HG03039 (cell line): ENCODE measurements around the gene ZNF598.
"Not testable (repeated sequence)": the region's sequence is repeated elsewhere in the genome, so short reads cannot be mapped to it uniquely, and the experiment has no call there.

ENCODE experiments used
- ATAC-seq: cut with Tn5 transposase; IDR thresholded peaks from one replicate; pipeline ENCODE4 v1.9.1; 2021; ENCODE audit warnings: mild to moderate bottlenecking, moderate library complexity; ENCODE audit not compliant: unreplicated experiment

Gene ZNF598

DNA sequence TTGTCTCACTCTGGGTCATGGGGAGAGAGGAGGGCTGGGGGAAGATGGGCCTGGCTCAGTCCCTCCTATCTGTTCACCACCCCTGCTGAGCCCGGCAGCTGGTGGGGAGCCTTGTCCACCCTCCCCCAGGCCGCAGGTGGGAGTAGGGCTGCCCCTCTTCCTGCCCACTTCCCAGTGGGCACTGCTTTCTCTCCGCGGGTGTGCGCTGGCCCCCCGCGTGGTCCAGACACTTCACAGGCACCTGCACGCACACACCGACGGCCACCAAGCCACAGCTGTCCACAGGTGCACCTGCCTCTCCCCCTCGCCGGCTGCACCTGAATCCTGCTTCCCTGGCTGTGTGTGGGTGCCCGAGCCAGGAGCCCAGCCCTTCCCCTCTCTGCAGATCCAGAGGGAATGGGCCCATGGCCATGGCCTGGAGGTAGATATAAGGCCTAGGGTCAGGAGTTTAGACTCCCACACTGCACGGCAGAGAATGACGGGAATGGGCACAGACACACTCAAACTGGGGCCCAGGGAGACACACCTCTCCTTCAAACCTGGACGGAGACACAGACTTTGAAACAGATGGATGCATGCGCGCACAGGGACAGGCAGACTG lies 19.1 kb upstream of the ZNF598 start:
- no peak for ATAC-seq

DNA sequence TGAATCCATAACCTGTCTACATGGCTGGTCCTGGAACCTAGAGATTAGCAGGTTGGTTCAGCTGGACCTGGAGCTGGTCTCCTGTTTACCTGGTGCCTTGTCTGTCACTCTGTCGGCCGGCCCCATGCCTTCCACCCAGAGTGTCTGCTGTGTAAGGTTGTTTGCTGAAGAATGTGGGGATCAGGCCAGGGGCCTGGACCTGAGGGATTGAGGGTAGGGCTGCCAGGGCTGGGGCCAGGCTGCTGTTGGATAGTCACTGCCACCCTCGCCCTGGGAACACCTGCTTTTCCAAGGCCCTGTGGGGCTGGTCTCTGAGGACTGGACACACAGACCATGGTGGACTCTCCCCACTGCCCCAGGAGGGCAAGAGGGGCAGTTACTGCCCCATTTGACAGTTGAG lies 18.5 kb upstream of the ZNF598 start:
- no peak for ATAC-seq

DNA sequence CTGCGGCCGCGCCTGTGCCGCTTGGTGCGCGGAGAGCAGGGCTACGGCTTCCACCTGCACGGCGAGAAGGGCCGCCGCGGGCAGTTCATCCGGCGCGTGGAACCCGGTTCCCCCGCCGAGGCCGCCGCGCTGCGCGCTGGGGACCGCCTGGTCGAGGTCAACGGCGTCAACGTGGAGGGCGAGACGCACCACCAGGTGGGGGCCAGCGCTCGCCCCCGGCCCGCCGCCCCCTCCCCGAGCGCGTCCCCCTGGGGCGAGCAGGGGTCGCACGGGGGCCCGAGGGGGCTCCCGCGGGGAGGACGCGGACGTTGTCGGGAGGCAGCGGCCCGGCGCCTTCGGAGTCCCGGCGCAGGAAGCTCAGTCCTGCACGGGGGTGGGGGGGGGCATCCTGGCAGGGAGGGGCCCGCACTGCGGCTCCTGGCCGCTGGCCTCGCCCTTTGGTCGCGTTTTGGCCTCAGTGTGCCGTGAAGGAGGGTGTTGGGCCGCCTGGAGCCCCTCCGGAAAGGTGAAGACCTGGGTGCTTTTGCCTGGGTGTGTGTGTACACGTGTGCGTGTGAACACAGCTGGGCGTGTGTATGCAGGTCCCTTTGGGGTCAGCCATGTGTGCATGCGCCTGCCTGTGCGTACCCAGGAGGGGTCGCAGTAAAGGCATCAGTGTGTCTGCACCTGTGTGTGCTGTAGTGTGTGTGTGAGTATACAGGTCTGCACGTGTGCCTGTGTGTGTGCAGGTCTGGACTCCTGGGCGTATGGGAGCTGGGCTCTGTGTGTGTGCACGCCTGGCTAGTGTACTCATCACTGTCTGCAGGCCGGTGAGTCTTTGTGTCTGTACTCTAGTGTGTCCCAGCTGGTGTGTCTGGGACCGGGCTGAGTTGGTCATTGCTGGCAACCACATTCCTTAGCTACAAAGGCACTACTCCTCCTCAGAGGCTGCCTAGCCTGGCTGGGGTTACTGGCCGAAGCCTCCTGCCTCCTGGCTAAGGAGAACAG lies 17.7 kb upstream of the ZNF598 start:
- ATAC-seq: no peak

DNA sequence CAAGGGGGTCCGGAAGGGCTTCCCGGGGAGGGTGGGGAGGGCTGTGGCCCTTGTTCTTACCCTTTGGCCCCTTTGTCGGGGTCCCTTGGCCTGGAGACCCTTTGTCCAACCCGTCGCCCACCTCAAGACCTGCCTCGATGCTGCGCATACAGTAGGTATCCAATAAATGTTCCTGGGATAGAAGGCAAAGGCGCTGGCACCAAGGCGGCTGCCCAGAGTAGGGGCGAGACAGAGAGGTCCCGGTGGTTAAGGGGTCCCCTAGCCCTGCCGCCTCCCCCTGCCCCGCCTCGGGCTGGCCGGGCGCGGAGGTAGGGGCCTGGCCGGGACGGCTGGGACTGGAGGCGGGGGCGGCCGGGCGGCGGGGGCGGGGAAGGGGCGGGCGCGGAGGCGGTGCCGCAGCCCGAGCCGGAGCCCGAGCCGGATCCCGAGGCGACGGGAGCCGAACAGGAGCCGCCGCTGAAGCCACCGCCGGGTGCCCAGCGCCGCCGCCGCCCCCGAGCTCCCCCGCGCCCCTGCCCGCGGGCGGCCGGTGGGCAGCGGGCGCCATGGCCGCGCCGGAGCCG lies 16.9 kb upstream of the ZNF598 start, which contains the start of gene NHERF2:
Gene NHERF2 (plus strand): TSS at position 442 of the 563 bp plus-strand sequence. CDS start 104 bp downstream, at position 546.
- ATAC-seq: no peak

DNA sequence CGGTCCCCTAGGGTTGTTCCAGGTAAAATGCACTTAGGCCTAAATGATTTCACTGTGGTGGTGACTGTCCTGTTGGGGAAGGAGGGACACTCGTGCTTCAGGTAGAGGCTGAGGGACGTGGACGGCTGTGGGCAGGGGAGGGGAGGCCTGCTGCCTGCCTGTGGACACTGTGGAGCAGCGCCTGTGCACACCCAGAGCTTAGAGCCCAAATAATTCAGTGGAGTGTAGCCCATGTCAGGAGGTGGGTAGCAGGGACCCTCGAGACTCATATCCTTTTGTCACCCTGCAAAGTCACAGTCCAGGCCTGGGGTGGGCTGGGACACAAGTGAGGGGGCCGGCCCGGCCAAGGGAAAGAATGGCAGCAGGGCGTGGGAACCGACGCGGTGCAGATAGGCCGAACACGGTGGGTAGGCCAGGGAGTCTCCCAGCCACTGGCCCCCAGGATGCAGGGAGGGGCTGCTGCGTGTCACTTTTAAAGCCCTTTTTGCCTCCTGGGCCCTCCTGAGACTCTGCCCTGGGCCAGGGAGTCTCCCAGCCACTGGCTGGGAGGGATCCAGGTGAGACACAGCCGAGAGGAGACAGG lies 16.3 kb upstream of the ZNF598 start:
- no peak for ATAC-seq

DNA sequence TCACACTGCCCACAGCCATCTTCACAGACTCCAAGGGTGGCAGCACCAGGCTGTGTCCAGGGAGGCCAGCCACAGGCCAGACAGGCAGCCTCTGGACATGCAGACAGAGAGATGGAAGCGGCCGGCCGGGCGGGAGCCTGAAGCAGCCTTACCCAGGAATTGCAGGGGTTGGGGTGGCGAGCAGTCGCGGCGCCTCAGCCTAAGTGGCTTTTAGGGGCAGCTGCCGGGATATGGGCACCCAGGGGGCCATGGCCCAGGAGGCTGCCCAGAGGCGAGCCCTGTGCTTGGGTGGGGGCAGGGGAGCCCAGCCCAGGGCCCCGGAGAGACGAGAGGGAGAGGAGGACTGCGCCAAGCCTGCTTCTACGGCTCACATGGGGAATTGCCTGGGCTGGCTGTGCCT lies 15.6 kb upstream of the ZNF598 start:
- no peak for ATAC-seq

DNA sequence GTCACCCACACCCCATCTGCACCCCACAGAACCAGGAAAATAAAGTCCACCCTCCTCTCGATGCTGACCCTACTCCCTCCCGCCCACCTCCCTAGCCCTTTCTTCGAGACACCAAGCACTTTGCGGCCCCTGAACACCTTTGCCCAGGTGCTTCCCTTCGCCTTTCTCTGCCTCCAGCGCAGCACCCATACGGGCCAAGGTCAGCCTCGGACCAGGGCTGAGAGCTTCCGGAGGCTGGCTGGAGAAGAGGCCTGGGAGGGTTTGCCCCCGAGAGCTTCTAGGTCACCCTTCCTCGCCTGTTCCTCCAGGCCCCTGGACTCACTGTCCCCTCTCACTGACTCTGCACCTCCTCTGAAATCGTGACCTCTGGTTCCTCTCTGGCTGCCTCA lies 14.4 kb upstream of the ZNF598 start:
- no peak for ATAC-seq

DNA sequence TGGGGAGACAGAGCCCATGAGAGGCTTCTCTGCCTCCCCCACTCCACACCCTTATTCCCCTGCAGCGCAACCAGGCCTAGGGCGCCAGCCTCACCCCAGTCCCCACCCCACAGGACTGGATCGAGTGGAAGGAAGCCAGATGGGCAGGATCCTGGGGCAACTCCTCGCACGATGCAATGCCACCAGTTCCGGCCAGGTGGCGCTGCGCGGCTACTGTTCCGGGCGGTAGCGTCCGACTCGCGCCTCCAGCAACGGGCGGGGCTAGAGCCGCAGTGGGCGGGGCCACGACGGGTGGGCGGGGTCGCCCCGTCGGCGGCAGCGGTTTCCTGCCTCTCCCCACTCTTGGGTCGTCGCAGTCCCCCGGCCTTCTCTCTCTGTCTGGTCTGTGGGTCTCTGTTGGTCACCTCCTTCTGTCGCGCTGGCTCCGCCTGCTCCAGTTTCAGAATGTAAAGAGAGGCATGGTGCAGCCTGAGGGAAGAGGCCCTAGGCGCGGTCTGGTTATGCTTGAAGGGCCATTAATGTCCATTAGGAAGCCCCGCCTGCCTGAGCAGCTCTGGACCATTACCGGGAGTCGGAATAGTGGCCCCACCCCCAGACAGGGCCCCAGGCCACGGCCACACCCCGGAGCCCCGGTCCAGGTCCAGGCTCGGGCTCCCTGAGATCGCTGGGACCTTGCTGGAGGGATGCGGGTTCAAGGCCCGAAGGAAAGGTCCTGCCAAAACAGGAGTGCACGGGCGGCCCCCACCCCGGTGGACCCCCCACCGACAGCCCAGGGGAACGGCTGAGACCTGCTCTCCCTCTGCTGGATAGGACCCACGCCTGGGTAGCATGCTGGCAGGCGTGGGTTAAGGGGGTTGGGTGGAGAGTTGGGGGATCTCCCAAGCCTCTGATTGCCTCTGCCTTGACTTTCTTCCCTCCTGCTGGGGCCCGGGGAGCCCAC lies 13.7 kb upstream of the ZNF598 start:
- ATAC-seq: peak; percentile 62

DNA sequence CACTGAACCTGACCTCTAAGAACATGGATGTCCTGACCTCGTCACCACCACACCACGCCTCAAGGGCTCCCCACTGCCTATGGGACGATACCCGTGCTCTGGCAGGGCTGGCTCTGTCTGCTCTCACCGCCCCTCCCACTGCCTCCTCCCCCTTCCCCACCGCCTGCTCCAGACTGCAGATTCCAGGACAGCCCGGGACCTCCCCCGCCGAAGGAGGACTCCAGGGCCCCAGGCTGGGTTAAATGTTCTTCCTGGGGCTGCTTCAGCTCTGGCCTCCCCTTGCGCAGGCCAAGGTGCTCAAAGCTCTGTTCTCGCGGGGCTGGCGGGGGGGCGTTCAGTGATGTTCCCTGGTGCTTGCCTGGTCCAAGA lies 13.1 kb upstream of the ZNF598 start:
- ATAC-seq: no peak

DNA sequence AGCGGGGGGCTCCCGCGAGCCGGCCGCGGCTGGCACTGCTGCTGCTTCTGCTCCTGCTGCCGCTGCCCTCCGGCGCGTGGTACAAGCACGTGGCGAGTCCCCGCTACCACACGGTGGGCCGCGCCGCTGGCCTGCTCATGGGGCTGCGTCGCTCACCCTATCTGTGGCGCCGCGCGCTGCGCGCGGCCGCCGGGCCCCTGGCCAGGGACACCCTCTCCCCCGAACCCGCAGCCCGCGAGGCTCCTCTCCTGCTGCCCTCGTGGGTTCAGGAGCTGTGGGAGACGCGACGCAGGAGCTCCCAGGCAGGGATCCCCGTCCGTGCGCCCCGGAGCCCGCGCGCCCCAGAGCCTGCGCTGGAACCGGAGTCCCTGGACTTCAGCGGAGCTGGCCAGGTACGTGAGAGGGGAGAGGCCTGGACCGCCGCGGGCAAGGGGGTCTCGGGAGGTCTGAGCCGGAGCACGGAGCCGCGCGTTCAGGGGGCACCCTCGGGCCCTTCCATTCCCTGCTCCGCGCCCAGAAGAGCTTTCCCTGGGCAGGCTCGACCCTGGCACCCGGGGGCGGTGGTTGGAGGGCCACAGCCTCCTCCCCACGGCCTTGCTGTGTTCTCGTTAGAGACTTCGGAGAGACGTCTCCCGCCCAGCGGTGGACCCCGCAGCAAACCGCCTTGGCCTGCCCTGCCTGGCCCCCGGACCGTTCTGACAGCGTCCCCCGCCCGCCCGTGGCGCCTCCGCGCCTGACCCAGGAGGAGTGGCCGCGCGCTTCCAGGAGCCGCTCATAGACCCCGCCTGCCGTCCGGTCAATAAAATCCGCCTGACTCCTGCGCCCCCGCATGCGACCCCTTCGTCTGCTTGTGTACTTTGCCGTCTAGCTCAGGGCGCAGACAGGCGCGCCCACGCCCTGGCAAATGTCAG lies 10.6 kb upstream of the ZNF598 start:
- ATAC-seq: no peak

DNA sequence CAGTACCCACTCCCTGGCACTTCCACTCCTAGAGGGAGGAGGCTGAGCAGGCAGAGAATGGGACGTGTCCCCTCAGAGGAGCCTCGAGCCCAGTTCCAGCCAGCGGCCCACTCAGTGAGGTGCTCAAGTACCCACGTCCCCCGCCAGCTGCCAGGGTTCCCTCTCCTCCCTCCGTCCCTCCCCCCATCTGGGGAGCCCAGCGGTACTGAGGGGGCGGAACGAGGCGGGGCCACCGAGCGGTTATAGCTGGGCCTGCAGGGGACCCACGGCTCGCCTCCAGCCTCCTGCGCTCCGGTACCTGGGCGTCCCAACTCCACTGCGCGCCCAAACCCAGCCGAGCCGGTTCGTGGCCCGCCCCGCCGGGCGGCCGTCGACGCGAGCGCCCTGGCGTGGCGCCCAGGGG lies 9.9 kb upstream of the ZNF598 start, which contains the start of gene NPW:
Gene NPW (plus strand): TSS at position 268 of the 403 bp plus-strand sequence.
- no peak for ATAC-seq

DNA sequence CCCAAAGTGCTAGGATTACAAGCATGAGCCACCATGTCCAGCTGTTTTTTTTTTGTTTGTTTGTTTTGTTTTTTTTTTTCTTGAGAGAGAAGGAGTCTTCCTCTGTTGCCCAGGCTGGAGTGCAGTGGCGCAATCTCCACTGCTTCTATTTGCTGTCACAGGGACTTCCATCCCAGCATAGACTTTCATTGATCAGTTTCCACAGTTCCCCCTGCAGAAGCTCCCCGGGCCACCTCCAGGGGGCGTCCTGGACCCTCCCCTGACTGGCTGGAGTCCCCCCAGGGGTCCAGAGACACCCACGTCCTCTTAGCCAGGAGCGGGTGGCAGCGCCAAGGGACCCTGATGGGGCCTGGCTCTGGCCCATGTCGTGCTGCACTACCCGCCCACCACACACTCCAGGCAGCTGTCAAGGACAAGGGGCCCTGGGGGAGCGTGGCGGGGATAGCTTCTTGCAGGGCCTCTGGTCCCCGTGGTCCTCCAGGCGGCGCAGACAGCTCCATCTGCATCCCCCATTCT lies 6.8 kb upstream of the ZNF598 start:
- ATAC-seq: no peak

DNA sequence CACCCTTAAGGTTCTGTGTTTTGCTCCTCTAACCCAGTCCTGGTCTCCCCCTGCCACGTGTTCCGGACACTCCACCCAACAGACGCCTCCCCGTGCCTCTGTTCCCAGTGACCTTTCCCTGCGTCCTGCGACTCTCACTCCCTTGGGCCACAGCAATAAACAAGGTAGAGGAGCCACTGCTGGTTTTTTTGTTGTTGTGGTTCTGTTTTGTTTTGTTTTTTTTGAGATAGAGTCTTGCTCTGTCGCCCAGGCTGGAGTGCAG lies 6.3 kb upstream of the ZNF598 start:
- ATAC-seq: no peak

DNA sequence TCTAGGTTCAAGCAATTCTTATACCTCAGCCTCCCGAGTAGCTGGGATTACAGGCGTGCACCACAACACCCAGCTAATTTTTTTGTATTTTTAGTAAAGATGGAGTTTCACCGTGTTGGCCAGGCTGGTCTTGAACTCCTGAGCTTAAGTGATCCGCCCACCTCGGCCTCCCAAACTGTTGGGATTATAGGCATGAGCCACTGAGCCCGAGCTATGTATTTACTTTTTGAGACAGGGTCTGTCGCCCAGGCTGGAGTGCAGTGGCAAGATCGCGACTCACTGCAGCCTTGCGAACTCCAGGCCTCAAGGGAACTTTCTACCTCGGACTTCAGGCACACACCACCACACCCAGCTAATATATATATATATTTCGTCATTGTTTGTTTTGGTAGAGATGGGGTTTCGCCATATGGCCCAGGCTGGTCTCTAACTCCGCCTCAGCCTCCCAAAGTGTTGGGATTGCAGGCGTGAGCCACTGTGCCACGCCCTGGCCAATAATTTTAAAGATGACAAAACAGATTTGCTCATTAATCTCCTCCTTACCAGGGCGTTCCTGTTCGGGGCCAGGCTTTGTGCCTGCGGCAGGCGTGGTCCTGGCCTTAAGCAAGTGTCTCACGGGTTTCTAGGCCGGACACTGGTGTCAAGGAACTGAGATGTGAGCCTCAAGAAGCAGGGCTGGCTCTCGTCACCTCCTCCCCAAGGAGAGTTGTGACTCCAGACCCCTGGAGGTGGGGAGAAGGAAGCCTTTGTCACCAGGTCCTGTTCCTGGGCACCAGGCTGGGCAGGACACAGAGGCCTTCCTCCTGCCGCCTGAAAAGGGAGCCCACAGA lies 5.7 kb upstream of the ZNF598 start:
- no peak for ATAC-seq

DNA sequence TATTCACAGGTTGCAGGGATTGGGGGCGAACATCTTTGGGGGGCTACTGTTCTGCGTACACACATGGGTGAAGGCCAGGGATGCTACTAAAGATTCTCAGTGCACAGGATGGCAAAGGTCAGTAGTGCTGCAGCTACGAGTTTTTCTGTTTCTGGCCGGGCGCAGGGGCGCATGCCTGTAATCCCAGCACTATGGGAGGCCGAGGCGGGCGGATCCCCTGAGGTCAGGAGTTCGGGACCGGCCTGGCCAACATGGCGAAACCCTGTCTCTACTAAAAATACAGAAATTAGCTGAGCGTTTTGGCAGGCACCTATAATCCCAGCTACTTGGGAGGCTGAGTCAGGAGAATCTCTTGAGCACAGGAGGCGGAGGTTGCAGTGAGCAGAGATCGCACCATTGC lies 3.9 kb upstream of the ZNF598 start:
- ATAC-seq: no peak

DNA sequence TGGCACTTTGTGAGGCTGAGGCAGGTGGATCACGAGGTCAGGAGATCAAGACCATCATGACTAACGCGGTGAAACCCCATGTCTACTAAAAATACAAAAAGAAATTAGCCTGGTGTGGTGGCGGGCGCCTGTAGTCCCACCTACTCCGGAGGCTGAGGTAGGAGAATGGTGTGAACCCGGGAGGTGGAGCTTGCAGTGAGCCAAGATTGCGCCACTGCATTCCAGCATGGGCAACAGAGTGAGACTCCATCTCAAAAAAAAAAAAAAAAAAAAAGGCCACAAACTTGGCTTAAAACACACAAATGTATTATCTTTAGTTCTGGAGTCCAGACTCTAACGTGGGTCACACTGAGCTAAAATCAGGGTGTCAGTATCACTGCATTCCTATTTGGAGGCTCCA lies 2.1 kb upstream of the ZNF598 start:
- not testable (repeated sequence) for ATAC-seq

DNA sequence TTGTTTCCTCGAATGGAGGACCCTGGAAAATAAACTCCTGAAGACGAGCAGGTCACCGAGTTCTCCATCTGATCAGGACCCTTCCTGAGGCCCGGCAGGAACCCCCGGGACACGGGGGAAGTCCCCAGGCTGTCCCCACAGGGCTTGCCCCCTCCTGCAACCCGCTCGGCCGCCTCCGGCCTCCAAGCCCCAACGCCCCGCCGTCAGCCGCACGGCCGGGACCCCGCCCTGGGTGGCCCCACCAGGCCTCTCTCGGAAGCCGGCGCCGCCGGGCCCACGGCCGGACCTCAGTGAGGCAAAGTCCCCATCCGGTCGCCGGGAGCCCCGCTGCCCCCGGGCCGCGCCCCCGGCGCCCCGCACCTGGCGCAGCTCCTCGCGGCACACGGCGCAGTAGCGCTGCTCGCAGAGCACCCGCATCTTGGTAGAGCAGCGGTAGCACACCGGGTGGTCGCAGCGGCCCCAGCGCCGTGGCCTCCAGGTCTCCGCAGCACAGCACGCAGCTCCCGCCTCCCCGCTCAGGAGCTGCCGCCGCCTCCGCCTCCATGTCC lies 383 bp downstream of the ZNF598 start:
- ATAC-seq: peak; percentile 25

DNA sequence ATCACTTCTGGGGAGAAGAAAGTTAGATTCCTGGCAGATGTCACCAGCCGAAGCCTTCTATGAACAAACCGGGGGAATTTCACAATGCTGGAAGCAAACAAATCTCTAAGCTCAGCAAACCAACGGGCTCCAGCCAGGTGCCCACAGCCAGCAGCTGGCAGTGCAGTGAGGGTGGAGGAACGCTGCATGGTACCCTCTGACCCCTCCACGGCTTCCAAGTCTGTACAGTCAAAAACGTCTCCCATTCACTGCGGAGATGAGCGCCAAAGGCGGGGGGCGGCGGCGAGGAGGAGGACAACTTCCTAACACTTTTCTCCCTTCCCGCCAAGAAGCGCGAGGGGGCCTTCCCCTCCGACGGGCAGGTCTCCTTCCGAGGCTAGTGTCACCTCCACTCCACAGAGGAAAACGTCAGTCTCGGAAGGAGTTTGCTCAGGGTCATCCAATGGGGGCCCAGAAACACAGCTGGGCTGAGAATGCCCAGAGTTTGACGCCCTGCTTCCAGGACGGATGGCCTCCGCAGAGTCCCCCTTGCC lies 924 bp downstream of the ZNF598 start:
- no peak for ATAC-seq
